Measurements from ENCODE around the gene CEP104.

CEP104 gene

DNA sequence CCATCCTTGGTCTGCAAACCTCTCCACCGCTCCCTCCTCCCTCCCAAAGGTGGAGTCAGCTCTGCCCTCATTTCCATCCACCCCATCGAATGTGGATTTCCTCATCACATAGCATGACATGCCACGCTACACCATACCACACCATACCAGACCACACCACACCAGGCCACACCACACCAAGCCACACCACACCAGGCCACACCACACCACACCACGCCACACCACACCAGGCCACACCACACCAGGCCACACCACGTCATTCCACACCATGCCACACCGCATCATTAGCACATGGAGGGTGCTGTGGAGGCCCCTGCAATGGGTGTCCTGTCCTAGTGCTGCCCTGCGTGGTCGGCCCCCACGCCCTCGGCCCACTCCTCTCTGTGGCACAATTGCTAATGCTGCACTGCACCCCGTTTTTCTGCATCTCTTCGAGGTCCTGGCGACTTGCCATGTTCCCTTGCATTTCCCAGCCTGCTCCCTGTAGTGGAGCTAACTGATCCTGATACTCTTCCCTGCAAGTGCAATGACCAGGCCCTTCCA lies 11.5 kb upstream of the CEP104 start:
- no peak for DNase-seq

DNA sequence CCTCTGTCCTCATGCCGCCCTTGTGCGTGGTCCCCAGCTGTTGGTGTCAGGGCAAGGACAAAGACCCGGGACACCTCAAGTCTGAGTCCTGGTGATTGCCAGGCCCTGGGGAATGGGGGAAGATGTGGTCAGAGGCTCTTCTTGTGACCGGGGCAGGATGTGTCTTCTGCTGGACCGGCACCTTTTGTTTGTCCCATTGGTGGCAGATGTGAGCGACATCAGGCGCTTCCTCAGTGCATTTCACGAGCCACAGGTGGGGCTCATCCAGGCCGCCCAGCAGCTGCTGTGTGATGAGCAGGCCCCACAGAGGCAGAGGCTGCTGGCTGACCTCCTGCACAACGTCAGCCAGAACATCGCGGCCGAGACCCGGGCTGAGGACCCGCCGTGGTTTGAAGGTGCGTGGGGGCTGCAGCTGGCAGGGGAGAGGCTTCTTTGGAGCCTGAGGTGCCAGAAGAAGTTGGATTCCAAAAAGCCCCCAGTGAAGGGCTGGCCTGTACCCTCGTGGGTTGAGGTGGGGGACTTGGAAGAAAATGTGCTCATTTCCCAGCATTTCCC lies 8.7 kb upstream of the CEP104 start:
- no peak for DNase-seq

DNA sequence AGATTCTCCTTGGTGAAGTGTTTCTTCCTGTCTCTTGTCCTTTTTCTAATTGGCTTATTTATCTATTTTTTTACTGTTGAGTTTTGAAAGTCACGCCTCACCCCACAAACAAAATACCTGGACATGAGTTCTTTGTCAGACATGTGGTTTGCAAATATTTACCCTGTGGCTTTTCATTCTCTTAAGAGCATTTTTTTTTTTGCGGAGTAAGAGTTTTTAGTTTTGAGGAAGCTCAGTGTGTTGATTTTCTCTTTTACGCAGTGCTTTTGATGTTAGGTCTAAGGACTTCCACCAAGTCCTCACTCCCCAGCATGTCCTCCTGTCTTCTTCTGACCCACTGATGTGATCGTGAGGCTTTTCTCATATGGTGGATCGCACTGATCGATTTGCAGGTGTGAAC lies 7.9 kb upstream of the CEP104 start:
- no peak for DNase-seq

DNA sequence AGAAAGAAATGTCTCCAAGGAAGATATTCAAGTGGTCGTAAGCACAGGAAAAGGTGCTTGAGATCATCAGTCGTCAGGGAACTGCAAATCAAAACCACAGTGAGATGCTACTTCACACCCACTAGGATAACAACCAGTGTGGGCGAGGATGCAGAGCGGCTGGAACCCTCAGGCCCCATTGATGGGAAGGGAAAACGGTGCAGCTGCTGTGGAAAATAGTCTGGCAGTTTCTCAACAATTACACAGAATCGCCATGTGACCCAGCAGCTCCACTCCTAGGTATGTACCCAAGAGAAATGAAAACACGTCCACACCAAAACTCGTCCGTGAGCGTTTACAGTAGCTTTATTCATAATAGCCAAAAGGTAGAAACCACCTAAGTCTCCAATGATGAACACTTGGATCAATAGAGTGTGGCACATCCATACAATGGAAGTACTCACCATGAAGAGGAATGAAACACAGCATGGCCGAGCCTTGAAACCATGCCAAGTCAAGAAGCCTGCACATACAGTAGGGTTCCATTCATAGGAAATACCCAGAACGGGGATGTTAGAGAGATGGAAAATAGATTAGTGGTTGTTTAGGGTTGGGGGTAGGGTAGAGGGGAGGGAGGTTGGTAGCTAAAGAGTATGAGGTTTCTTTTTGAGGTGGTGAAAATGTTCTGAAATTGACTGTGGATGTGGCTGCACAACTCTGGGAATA lies 6.4 kb upstream of the CEP104 start:
- DNase-seq = no peak

DNA sequence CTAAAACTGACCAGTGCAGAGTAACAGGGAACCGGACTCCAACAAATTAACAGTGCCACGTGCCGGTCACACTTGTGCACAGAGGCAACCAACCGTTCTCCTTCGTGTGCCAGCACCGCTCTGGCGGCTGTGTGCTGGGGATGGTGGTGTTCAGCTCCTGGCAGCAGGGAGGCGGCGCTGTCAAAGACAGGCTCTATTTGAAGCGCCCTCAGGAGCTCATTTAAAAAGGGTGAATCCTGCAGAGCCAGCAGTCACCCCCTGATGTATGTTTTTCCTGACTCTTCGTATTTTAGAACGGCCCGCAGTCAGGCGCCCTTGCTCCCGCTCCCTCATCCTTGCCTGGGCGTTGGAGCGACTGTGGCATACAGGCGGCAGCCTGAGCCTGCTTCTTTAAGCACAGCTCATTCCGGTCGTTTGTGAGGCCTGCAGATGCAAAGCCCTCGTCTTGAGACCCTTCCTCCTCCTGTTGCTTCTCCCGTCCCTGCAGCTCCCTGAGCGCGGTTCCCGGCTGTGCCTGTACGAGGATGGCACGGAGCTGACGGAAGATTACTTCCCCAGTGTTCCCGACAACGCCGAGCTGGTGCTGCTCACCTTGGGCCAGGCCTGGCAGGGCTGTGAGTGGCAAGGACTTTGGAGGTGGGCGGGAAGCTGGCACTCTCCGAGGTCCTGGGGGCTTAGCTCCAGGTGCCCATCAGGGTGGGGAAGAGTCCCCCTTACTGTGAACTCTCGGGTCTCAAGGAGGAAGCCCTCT lies 1.4 kb upstream of the CEP104 start:
- peak; percentile 45 for DNase-seq

DNA sequence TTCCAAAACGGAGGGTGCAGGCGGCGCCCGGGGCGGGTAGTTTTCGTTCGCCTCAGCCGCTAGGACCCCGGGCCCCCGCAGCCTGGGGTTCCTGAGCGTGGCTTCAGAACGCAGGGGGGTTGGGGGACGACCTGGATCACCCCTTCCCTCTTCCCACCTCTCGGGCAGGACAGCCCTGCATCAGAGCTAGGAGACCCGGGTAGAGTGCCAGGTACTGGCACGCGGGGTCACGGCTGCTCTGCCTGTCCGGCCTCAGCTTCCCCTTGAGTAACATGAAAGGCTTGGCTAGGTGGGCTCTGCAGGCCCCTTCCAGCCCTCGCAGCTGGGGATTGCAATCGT lies 749 bp upstream of the CEP104 start:
- DNase-seq = no peak

DNA sequence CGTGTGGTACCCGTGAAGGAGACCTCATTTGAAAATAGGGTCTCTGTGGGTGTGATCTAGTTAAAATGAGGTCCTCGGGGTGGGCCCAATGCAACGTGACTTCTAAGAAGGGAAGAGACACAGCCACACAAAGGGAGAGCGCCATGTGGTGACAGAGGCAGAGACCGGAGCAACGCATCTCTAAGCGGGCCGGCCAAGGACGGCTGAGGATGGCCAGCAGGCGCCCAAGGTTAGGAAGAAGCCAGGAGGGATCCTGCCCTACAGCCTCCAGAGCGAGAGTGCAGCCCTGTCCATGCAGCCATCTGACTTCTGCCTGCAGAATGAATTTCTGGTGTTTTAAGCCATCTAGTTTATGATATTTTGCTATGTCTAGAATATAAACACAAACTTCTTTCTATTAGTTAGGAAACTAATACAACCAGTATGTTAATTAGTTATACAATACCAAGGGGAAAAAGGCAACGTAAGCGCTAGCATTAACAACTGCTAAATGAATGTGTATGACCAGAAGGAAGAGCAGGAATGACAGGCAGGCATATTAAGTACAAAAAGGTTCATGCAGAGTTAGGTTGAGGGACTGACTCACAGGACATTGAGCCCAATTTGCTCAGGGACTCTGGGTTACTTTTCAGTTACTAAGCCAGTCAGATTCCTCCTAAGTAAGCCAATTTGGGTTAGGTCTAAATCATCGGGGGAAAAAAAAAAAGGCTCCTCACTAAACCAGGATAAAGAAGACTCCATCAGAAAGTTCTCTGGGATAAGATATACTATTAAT lies 4.1 kb downstream of the CEP104 start:
- no peak for DNase-seq

DNA sequence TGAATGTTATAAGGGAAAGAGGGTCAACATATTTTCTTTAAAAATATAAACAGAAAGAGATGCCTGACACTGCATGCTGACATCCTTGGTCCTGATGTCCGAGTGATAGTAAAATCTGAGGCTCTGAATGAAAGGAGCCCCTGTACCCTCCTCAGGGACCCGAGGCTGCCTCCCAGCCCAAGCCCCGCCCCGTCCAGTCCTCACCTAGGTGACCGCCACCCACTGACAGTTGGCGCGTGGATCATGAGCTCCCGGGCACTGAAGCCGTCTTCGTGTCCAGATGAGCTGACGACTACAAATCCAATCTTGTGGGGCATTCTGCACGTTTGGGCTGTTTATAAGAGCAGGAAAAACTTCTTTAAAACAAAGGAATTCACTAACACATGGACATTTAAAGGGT lies 4.9 kb downstream of the CEP104 start:
- no peak for DNase-seq

DNA sequence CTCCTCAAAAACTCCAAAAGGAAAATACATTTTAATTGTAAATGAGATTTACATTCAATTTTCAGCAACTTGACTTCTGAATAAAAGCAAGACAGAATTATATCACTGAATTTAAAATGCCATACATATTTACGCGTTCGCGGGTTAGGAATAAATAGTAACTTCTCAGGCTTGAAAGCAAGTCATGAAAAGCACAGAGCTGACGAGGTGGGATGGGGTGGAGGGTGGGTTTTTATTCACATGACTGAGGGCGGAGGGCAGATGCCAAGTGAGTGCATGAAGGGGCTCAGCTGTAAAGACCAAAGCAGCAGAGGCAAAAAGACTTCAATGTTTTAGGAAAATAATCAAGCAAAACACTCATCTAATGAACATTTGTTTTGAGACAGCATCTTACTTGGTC lies 5.7 kb downstream of the CEP104 start:
- DNase-seq = no peak

DNA sequence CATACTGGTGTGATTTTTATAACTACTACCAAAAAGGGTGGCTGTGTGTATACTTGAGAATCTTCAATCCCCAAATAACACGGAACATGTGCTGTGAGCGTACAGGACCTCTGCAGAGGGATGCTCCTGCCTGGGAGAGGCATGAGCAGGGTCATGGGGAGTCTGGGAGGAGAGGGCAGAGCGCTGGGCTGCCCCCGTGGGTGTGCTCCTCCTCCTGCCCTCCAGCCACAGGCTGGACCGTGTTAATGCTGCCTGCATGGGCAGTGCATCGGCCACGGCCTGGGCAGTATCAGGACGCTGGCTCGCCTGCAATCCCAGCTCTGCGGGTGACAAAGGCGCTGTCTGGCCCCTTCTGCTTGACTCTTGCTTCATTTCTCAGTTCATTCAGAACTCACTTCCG lies 6.2 kb downstream of the CEP104 start:
- DNase-seq = no peak

DNA sequence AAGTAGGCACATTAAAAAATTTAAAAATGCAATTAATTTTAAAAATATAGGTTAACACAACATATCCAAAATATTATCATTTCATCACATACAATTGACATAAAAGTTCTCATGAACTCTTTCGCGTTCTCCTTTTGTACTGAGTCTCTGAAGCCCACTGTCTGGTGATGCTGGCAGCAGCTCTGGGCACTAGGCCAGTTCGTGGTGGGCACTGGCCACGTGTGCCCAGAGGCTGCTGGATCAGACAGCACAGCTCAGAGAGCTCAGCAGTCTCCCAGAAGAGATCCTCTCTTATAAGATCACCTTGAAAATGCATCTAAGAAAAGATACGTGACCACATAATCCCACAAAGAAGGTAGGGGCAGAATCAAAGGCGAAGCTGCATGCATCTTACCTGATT lies 9.9 kb downstream of the CEP104 start:
- DNase-seq = no peak

DNA sequence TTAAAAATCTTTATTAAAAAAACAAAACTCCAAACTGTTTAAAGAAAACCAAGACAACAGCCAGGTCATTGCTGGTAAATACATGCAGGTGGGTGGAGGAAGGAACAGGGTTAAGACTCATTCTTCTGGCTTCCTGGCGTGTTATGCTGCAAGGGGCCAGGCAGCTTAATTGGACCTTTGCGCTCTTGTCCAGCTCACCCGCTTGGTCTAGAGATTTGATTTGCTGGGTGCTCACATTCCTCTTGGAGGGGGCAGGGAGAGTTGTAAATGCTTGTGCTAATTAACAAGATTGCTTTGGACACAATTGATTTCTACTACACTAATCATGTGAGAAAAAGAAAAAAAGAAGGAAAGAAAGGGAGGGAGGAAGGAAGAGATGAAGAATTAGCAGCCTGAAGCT lies 10.5 kb downstream of the CEP104 start:
- no peak for DNase-seq

DNA sequence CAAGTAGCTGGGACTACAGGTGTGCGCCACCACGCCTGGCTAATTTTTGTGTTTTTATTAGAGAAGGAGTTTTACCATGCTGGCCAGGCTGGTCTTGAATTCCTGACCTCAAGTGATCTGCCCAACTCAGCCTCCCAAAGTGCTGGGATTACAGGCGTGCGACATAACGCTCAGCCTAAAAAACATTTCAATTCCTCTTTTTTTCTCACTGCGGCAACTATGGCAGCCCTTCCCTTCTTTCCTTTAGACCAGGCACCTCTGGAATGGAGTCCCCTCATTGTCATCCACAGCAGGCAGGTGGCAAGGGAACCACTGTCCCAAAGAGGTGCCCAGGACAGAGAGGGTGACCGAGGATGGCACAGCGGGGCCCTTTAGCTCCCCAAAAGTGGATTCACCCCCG lies 14.1 kb downstream of the CEP104 start:
- no peak for DNase-seq

DNA sequence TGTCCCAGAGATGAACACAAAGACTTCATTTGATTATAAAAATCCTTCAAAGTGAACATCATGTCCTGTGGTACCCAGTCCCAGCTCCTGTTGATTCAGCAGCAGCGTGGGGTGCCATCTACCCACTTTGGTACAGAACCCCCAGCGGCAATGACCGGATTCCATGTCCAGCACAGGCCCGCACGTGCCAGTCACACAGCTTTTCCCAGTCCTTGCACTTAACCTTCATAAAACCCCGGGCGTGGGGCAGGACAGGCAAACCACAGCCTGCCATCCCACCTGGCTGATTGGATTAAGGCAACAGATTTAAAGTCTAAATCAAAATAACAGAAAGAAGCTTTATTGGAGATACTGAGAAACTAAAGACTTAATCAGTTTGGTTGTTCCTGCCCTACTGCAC lies 15.5 kb downstream of the CEP104 start:
- DNase-seq = no peak

DNA sequence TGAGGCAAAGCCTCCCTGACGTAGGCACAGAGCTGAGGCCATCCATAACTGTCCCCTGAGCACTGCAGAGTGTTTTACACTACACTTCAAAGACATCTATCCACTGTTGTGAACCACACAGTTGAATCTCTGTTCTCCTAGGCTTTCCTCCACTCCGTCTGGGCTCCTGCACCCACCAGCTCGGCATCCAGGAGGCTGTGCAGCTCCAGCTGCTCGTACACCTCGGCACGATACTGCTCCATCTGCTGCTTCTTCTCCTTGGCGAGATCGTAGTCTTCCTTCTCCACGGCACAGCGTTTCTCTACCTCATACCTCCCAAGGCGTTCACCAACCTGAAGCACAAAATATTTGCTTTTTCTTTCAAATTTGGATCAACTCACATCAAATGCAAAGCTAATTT lies 18.2 kb downstream of the CEP104 start:
- DNase-seq = no peak

DNA sequence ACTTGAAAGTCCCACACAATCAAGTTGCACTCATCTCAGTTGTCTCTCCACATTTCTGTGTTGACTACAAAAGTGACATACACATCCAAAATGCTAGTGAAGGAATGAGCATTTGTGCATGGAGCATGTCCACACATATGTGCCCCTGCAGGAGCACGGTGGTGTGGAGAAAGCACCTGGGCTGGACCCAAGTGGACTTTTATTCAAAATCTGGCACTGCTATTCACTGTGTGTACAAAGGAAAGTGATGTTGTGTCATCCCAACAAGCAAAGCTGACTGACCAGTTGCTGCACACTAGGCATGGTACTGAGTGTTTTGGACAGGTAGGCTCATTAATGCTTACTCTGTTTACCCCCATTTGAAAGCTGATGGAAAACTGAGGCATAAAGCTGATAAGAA lies 19.3 kb downstream of the CEP104 start:
- DNase-seq = no peak

DNA sequence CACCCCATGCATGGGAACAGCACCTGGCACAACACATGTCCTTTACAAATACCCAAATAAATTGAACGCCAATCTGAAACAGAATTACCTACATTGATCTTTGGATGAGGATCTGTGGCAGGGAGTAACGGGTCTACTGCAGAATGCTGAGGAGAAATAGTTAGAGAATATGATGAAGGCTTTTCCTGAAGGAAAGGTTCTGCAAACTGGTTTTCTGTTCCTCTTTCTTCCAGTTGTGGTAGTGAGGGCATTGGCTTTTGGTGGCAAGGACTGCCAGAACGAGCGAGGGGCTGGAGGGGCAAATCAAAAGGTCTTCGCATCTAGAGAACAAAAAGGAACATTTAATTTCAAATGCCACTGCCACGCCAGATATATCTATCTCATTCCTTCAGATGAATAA lies 19.8 kb downstream of the CEP104 start:
- no peak for DNase-seq

DNA sequence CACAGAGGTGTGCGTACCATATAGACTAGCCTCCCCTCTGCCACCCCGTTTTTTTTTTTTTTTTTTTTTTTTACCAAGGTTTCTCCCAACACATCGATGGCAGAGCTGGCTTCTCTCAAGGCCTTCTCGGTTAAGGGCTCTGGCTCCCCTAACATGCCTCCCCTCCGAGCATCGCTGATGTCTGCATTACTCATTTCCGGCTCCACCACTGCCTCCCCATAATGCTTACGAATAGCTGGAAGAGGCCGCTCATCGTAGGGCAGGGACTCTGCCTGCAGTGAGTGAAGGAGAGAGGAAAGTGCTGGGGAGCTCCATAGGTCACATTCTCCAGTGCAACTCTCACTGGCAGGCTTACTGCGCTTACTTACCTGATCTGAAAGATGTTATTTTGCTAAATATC lies 20.6 kb downstream of the CEP104 start:
- no peak for DNase-seq

DNA sequence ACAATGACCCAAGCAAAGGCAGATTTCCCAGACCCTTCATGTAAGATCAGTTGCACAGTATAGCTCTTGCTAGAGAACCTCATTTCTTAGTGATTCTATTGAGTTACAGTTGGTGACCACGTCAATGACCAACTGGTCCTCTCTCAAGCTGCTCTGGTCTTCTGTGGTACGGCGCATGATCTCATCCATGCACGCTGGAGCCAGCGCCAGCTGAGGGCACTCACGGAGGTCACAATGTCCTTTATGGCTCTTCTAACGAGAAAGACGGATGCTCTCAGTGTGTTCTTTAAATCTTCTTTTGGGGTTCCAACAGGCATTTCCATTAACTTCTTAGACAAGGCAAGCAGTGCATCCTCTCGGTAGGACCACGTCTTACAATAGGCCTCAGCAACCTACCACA lies 22.3 kb downstream of the CEP104 start:
- no peak for DNase-seq

DNA sequence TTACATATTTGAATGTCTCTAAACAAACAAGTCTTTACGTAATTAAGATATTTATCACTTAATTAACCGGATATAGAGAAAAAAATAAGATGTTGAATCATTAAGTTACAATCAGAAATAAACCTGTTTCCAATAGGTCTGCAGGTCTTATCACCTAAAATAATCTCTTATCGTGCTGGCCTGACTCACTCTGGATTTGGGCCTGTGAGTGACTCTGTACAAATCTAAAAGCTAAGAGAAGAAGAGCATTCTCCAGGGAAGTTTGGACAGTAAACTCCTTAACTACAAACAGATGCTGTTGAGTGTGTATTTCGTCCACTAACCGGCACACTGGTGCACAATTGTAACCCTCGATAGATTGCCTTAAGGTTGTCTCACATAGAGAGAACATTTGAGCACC lies 25.3 kb downstream of the CEP104 start:
- no peak for DNase-seq

DNA sequence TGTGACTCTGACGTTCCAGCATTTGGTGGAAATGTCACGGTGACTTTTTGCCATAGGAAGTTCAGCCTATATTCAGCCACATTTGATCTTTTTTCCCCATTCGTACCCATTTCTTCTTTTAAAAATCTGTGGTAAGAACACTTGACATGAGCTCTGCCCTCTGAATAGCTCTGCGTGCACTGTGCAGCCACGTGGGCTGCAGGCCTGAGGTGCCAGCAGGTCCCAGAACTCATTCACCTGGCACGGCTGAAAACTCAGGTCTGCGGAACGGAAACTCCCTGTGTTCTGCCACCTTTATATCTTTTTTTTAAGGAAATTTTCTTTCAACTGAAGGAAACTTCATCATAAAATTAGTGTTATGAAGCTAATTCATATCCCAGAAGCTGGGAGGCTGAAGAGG lies 28.6 kb downstream of the CEP104 start:
- no peak for DNase-seq

DNA sequence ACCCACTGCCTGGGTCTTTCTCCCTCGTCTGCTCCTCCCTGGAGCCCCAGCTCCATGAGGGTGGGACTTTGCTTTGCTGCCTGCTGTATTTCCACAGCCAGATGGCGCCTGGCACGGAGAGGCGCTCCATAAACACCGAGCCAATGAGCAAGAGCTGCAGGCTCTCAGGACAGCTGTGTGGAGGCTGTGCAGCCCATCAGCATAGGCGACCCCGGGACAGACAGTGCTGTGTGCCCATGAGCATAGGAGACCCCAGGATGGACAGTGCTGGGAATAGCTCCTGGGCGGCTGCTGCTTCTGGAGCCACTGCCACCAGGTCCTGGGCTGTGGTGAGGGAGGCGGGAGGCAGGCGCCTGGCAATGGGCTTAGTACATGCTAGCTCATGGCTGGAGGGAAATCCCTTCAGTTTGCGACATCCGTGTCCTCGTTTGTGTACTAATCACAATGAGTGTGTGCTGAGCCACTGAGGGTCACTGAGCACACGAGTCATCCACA lies 29.2 kb downstream of the CEP104 start:
- no peak for DNase-seq

DNA sequence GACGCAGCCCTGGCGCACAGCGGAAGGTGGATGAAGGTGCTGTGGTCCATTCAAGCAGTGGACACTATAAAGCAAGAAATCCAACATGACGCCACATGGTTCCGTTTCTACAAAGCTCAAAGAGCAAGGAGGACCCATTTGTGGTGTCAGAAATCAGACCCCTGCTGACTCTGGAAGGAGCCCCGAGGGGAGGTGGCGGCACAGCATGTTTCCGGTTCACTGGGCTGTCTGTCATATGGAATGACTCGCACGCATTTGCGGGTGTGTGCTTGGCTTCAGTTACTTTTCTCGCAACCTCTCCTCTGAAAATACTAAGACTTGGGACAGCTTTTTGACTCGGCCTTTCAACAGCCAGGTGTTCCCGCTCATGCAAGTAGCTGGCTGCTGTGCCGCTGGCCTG lies 31.7 kb downstream of the CEP104 start:
- no peak for DNase-seq
